ENCODE measurements around the gene KCNK5. TPM values are rescaled to one million over a fixed set of nuclear protein-coding genes. Genes with fewer than 3 reads are reported as not detected.

KCNK5 gene
- total and polyA plus RNA-seq, 9 of the 15 experiments (the other 6 are each of a cell fraction or from before 2014, with no cell fraction given): 1.5 to 45.8 (median 25.8) TPM

DNA sequence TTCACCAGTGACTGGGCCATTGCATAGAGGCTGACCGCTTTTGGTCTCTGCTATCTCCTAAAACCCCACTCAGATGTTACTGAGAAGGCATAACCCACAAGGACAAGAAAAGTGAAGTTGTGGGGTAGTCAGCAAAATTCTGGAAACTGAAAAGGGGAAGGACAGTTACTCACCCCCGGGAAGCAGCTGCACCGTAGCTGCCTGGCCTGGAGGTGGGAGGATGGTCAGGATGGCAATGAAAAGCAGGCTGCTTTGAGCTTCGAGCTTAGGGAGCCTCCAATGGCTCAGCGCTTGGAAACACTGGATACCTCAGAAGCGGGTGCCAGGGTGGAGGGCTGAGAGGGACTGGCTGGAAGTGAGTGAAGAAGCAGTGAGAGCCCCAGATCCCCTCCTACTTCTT, 56.0 kb downstream of the KCNK5 start:
- ChIA-PET CTCF (ENCODE audit: low intra/inter-chr PET ratio) (no interaction called here), POLR2A (interaction anchor here (0.8 kb wide), 1 partner anchor 13 kb away, joined by 3 read pairs; no protein-coding TSS in a partner anchor)
- DNase-seq (ENCODE audit: extremely low read depth in 1 of 4, low spot score in 3 of 4) (no peak), FAIRE-seq (no peak), ATAC-seq (no peak)
- H3K27ac ChIP-seq (ENCODE audit: extremely low read depth, low read depth, low read length): no peak overlapping the region
- H3K4me1 ChIP-seq (replicated peaks in 1 of 2; ENCODE audit: control insufficient read depth in 2 of 2, insufficient read depth in 2 of 2, low read length in 2 of 2): no peaks in the 10 kb centered on the region
- no peak overlapping the region for H3K4me2 ChIP-seq (ENCODE audit: insufficient read depth, low read length)
- in situ Hi-C loops (cut with MboI): no loop called here
- no peaks in the 10 kb centered on the region for H3K79me2 ChIP-seq (ENCODE audit: control insufficient read depth, insufficient read depth, low read length)
- intact Hi-C loops (cut with micrococcal nuclease): no loop called here
- no peaks in the 10 kb centered on the region for H4K20me1 ChIP-seq (replicated peaks; ENCODE audit: control insufficient read depth, insufficient read depth, low read length)
- H3K9me1 ChIP-seq (ENCODE audit: control insufficient read depth, insufficient read depth, low read length): no peaks in the 10 kb centered on the region
- H3K9me3 ChIP-seq (replicated peaks; ENCODE audit: control insufficient read depth, insufficient read depth, low read depth, low read length): peaks cover 9% of the 10 kb centered on the region
- no peaks in the 10 kb centered on the region for H3K36me3 ChIP-seq (ENCODE audit: control insufficient read depth, insufficient read depth, low read length)
- H3K27me3 ChIP-seq (ENCODE audit: control insufficient read depth in 2 of 2, insufficient read depth in 2 of 2, low read length in 2 of 2): no peaks in the 10 kb centered on the region
- no peak overlapping the region for H3K4me3 ChIP-seq
- no peak overlapping the region for H3K9ac ChIP-seq (ENCODE audit: insufficient read depth in 1 of 2, low read depth in 2 of 2, low read length in 2 of 2)
- H2AFZ ChIP-seq (ENCODE audit: low read depth, low read length): no peak overlapping the region
- 18% methylated on average over 6 of the region's 6 CpGs for WGBS (ENCODE audit: insufficient coverage, low coverage, missing lambda C conversion rate)
- no TSS peak for BruUV-seq (replicated peaks)
- TF ChIP-seq ZNF232 (CRISPR knock-in tag; IDR thresholded peaks at IDR 0.05) (no peak), ARID1B (IDR thresholded peaks at IDR 0.05) (no peak), MXI1 (IDR thresholded peaks at IDR 0.05; ENCODE audit: low read depth, low read length) (no peak), SMAD1 (IDR thresholded peaks at IDR 0.05; ENCODE audit: low read depth, low read length, partially characterized antibody) (no peak), SPI1 (IDR thresholded peaks at IDR 0.05; ENCODE audit: borderline replicate concordance, low read depth, low read length) (no peak), MCM7 (IDR thresholded peaks at IDR 0.05) (no peak), ASH1L (IDR thresholded peaks at IDR 0.05; ENCODE audit: borderline replicate concordance, low read depth, partially characterized antibody) (no peak), JUND (IDR thresholded peaks at IDR 0.05; ENCODE audit: borderline replicate concordance, low read depth, low read length) (no peak), JUND (tag; IDR thresholded peaks at IDR 0.05; ENCODE audit: borderline replicate concordance, low read depth, low read length) (no peak), ZNF778 (CRISPR knock-in tag; IDR thresholded peaks at IDR 0.05) (no peak), DMBX1 (CRISPR knock-in tag; IDR thresholded peaks at IDR 0.05; ENCODE audit: borderline replicate concordance) (no peak), ZNF175 (CRISPR knock-in tag; IDR thresholded peaks at IDR 0.05; ENCODE audit: low read depth) (no peak), ZSCAN29 (IDR thresholded peaks at IDR 0.05) (no peak), ZNF586 (CRISPR knock-in tag; conservative IDR thresholded peaks at IDR 0.05) (no peak), ETV1 (tag; conservative IDR thresholded peaks at IDR 0.05; ENCODE audit: low read depth) (no peak), ZNF140 (CRISPR knock-in tag; IDR thresholded peaks at IDR 0.05) (no peak)
- TF ChIP-seq, protein P1, sequence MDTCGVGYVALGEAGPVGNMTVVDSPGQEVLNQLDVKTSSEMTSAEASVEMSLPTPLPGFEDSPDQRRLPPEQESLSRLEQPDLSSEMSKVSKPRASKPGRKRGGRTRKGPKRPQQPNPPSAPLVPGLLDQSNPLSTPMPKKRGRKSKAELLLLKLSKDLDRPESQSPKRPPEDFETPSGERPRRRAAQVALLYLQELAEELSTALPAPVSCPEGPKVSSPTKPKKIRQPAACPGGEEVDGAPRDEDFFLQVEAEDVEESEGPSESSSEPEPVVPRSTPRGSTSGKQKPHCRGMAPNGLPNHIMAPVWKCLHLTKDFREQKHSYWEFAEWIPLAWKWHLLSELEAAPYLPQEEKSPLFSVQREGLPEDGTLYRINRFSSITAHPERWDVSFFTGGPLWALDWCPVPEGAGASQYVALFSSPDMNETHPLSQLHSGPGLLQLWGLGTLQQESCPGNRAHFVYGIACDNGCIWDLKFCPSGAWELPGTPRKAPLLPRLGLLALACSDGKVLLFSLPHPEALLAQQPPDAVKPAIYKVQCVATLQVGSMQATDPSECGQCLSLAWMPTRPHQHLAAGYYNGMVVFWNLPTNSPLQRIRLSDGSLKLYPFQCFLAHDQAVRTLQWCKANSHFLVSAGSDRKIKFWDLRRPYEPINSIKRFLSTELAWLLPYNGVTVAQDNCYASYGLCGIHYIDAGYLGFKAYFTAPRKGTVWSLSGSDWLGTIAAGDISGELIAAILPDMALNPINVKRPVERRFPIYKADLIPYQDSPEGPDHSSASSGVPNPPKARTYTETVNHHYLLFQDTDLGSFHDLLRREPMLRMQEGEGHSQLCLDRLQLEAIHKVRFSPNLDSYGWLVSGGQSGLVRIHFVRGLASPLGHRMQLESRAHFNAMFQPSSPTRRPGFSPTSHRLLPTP (IDR thresholded peaks at IDR 0.05; ENCODE audit: borderline replicate concordance, extremely low read depth, insufficient read length): no peak
- TF ChIP-seq, protein P2, sequence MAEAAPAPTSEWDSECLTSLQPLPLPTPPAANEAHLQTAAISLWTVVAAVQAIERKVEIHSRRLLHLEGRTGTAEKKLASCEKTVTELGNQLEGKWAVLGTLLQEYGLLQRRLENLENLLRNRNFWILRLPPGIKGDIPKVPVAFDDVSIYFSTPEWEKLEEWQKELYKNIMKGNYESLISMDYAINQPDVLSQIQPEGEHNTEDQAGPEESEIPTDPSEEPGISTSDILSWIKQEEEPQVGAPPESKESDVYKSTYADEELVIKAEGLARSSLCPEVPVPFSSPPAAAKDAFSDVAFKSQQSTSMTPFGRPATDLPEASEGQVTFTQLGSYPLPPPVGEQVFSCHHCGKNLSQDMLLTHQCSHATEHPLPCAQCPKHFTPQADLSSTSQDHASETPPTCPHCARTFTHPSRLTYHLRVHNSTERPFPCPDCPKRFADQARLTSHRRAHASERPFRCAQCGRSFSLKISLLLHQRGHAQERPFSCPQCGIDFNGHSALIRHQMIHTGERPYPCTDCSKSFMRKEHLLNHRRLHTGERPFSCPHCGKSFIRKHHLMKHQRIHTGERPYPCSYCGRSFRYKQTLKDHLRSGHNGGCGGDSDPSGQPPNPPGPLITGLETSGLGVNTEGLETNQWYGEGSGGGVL (CRISPR knock-in tag; IDR thresholded peaks at IDR 0.05): no peak
